Measurements from ENCODE around the gene NLGN2.

DNA sequence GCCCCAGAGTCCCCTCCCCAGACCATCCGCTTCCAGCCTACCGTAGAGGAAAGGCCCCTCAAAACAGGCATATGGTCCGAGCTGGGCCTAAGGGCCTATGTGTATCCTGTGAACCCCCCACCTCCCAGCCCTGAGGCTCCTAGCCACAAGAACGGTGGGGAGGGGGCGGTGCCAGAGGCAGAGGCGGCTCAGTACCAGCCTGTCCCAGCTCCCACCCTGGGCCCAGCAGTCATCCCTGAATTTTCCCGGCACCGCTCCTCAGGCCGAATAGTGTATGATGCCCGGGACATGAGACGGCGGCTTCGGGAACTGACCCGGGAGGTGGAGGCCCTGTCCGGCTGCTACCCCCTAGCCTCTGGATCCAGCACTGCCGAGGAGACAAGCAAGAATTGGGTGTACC, 13.5 kb downstream of the NLGN2 start:
- TF ChIP-seq EZH2 (IDR thresholded peaks at IDR 0.05; ENCODE audit: borderline replicate concordance, low read length) (no peak), CTCF (IDR thresholded peaks at IDR 0.05; ENCODE audit: low read length) (no peak)

All from OCI-LY1 (cell line).